ENCODE results near the gene OXER1.

OXER1 gene

GRCh38 chr2:42764096-42764495 is at the start of gene OXER1:
TSS of gene OXER1 (minus strand) at chr2:42764135. CDS start at chr2:42764062, 73 bp downstream.
- no peak within 1 kb of the TSS for H3K4me3 Mint-ChIP-seq
- H3K27me3 Mint-ChIP-seq = no peaks in the 10 kb centered on the region
- H3K27ac Mint-ChIP-seq = peak within 1 kb of the TSS; percentile 75
- ATAC-seq (replicated peaks) (peak in 1 of 2 donors; percentile 26), DNase-seq (no peak)
- no peaks in the 10 kb centered on the region for H3K9me3 Mint-ChIP-seq
- peaks cover 3 to 10% of the 10 kb centered on the region in 2 donors for H3K4me1 Mint-ChIP-seq
- peaks cover 9 to 13% of the 10 kb centered on the region in 2 donors for H3K36me3 Mint-ChIP-seq

GRCh38 chr2:42812899-42813479 is 49.1 kb upstream of the OXER1 start:
- Mint-ChIP-seq H3K27ac (peak overlapping the region; percentile 49), H3K27me3 (peaks cover 4 to 5% of the 10 kb centered on the region in 2 donors), H3K4me1 (peaks cover 17 to 20% of the 10 kb centered on the region in 2 donors), H3K9me3 (peaks cover 4 to 5% of the 10 kb centered on the region in 2 donors), H3K4me3 (no peak overlapping the region), H3K36me3 (peaks cover 5 to 9% of the 10 kb centered on the region in 2 donors)
- ATAC-seq (replicated peaks) (no peak), DNase-seq (no peak)

- H3K27me3 Mint-ChIP-seq = peaks cover 4 to 5% of the 10 kb centered on the region in 2 donors
- H3K36me3 Mint-ChIP-seq = peaks cover 5 to 9% of the 10 kb centered on the region in 2 donors
- no peak for DNase-seq
- peak overlapping the region; percentile 93 to 94 for H3K4me3 Mint-ChIP-seq
- peak; percentile 22 to 25 for ATAC-seq (replicated peaks)
- peak overlapping the region; percentile 98 for H3K27ac Mint-ChIP-seq
- H3K9me3 Mint-ChIP-seq = peaks cover 4 to 5% of the 10 kb centered on the region in 2 donors
- peaks cover 17 to 20% of the 10 kb centered on the region in 2 donors for H3K4me1 Mint-ChIP-seq
Measured at GRCh38 chr2:42810971-42811811, 47.3 kb upstream of the OXER1 start.

GRCh38 chr2:42810121-42810970 is 46.4 kb upstream of the OXER1 start:
- H3K4me3 Mint-ChIP-seq = peak overlapping the region; percentile 93 to 94
- peaks cover 4 to 5% of the 10 kb centered on the region in 2 donors for H3K9me3 Mint-ChIP-seq
- peaks cover 4 to 5% of the 10 kb centered on the region in 2 donors for H3K27me3 Mint-ChIP-seq
- peak; percentile 82 to 84 for ATAC-seq (replicated peaks)
- H3K4me1 Mint-ChIP-seq = peaks cover 17 to 20% of the 10 kb centered on the region in 2 donors
- H3K36me3 Mint-ChIP-seq = peaks cover 5 to 9% of the 10 kb centered on the region in 2 donors
- peak overlapping the region; percentile 98 for H3K27ac Mint-ChIP-seq
- peak; percentile 95 for DNase-seq

GRCh38 chr2:42809819-42810120 is 45.8 kb upstream of the OXER1 start:
- no peak for DNase-seq
- H3K27ac Mint-ChIP-seq = peak overlapping the region; percentile 75
- peak; percentile 46 to 54 for ATAC-seq (replicated peaks)
- peaks cover 17 to 20% of the 10 kb centered on the region in 2 donors for H3K4me1 Mint-ChIP-seq
- H3K36me3 Mint-ChIP-seq = peaks cover 5 to 9% of the 10 kb centered on the region in 2 donors
- H3K27me3 Mint-ChIP-seq = peaks cover 4 to 5% of the 10 kb centered on the region in 2 donors
- H3K9me3 Mint-ChIP-seq = peaks cover 4 to 5% of the 10 kb centered on the region in 2 donors
- H3K4me3 Mint-ChIP-seq = peak overlapping the region; percentile 70 to 93

- Mint-ChIP-seq H3K4me3 (peak overlapping the region; percentile 78), H3K4me1 (peaks cover 17 to 20% of the 10 kb centered on the region in 2 donors), H3K27me3 (peaks cover 4 to 5% of the 10 kb centered on the region in 2 donors), H3K36me3 (peaks cover 5 to 9% of the 10 kb centered on the region in 2 donors), H3K27ac (peak overlapping the region; percentile 88), H3K9me3 (peaks cover 4 to 5% of the 10 kb centered on the region in 2 donors)
- no peak for DNase-seq
- ATAC-seq (replicated peaks) = no peak
Measured at GRCh38 chr2:42809131-42809818, 45.3 kb upstream of the OXER1 start.

DNA sequence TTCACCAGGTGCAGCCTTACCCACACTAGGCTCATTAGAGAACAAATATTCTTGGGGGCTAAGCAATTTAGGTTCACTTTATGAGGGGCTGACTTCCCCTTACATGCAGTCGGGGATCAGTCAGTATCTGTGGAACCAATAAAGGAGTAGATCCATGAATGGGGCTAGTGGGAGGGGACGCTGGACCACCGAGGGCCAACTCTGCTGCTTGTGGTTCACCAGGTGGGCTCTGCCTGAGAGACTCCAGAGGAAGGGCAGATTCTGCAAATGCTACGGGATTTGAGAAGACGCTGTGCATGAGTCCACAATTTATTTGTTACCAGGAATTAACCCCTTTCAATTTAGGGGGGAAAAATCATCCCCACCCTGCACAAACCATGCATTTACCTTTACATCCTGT is 44.4 kb upstream of the OXER1 start:
- H3K4me3 Mint-ChIP-seq = no peak overlapping the region
- ATAC-seq (replicated peaks) (no peak), DNase-seq (no peak)
- H3K9me3 Mint-ChIP-seq = peaks cover 0 to 2% of the 10 kb centered on the region in 2 donors
- H3K27ac Mint-ChIP-seq = peak overlapping the region; percentile 65
- peaks cover 4 to 5% of the 10 kb centered on the region in 2 donors for H3K27me3 Mint-ChIP-seq
- peaks cover 15 to 20% of the 10 kb centered on the region in 2 donors for H3K4me1 Mint-ChIP-seq
- H3K36me3 Mint-ChIP-seq = peaks cover 3 to 6% of the 10 kb centered on the region in 2 donors

- peaks cover 3 to 6% of the 10 kb centered on the region in 2 donors for H3K36me3 Mint-ChIP-seq
- DNase-seq = no peak
- ATAC-seq (replicated peaks) = no peak
- no peak overlapping the region for H3K4me3 Mint-ChIP-seq
- peaks cover 0 to 2% of the 10 kb centered on the region in 2 donors for H3K9me3 Mint-ChIP-seq
- H3K27me3 Mint-ChIP-seq = peaks cover 4 to 5% of the 10 kb centered on the region in 2 donors
- H3K27ac Mint-ChIP-seq = no peak overlapping the region
- H3K4me1 Mint-ChIP-seq = peaks cover 13 to 20% of the 10 kb centered on the region in 2 donors
Measured at GRCh38 chr2:42806786-42807185, 42.9 kb upstream of the OXER1 start.

DNA sequence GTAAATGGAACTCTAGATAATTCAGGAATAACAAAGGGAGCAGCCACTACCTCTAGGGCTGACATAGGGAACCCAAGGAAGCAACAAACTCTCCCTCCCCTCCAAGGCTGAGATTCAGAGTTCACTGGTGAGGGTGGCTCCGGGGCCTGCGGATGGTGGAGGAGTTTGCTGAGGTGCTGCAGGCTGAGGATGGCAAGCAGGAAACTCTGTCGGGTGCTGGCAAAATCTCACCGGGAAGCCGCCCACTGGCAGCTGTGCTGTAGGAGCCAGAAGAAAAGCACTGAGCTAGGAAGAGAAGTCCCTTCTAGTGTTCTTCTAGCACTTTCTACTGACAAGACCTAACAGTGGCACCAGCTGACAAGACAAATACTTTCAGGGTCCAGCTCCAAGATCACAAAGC is 41.0 kb upstream of the OXER1 start:
- ATAC-seq (replicated peaks) (no peak), DNase-seq (no peak)
- H3K4me1 Mint-ChIP-seq = peaks cover 6% of the 10 kb centered on the region in 2 donors
- no peaks in the 10 kb centered on the region for H3K9me3 Mint-ChIP-seq
- H3K27ac Mint-ChIP-seq = no peak overlapping the region
- H3K4me3 Mint-ChIP-seq = no peak overlapping the region
- peaks cover 0 to 7% of the 10 kb centered on the region in 2 donors for H3K36me3 Mint-ChIP-seq
- H3K27me3 Mint-ChIP-seq = no peaks in the 10 kb centered on the region

- peaks cover 6% of the 10 kb centered on the region in 2 donors for H3K4me1 Mint-ChIP-seq
- H3K9me3 Mint-ChIP-seq = no peaks in the 10 kb centered on the region
- no peak overlapping the region for H3K27ac Mint-ChIP-seq
- DNase-seq (no peak), ATAC-seq (replicated peaks) (no peak)
- no peaks in the 10 kb centered on the region for H3K27me3 Mint-ChIP-seq
- H3K4me3 Mint-ChIP-seq = no peak overlapping the region
- H3K36me3 Mint-ChIP-seq = peaks cover 1 to 7% of the 10 kb centered on the region in 2 donors
Measured at GRCh38 chr2:42804338-42804737, 40.4 kb upstream of the OXER1 start.

DNA sequence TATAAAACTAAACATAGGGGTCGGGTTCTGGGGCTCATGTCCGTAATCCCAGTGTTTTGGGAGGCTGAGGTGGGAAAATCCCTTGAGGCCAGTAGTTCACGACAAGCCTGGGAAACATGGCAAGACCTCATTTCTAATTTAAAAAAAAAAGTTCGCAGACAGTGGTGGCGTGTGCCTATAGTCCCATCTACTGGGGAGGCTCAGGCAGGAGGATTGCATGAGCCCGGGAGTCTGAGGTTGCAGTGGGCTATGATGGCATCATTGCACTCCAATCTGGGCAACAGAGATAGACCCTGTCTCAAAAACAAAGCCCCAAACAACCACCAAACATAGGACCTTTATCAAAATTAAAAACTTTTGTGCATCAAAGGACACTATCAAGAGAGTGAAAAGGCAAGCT is 38.2 kb upstream of the OXER1 start:
- Mint-ChIP-seq H3K27ac (no peak overlapping the region), H3K27me3 (no peaks in the 10 kb centered on the region), H3K36me3 (peaks cover 4 to 7% of the 10 kb centered on the region in 2 donors), H3K4me1 (peaks cover 0 to 2% of the 10 kb centered on the region in 2 donors), H3K4me3 (no peak overlapping the region), H3K9me3 (no peaks in the 10 kb centered on the region)
- DNase-seq (no peak), ATAC-seq (replicated peaks) (no peak)

- no peaks in the 10 kb centered on the region for H3K27me3 Mint-ChIP-seq
- H3K36me3 Mint-ChIP-seq = peaks cover 6 to 7% of the 10 kb centered on the region in 2 donors
- DNase-seq = no peak
- no peak overlapping the region for H3K4me3 Mint-ChIP-seq
- ATAC-seq (replicated peaks) = no peak
- H3K4me1 Mint-ChIP-seq = peaks cover 5% of the 10 kb centered on the region in 2 donors
- no peak overlapping the region for H3K27ac Mint-ChIP-seq
- H3K9me3 Mint-ChIP-seq = no peaks in the 10 kb centered on the region
Measured at GRCh38 chr2:42801381-42801780, 37.4 kb upstream of the OXER1 start.

DNA sequence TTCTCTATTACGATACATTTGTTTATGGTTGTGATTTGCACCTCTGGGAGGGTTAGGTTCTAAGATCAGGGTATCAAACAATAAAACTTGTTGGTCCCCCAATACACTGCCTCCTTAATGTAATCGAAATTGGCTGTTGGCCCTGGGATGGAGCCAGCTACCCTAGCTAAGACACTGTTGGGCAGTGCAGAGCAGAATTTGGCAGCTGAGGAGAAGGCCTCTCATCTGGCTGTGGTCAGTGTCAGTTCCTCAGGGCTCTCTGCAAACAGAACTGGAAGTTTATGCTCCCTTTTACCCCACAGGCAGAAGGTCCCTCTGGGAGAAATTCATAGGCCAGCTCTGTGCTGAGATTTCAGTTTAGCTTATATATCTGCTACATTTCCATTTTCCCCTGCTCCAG is 37.0 kb upstream of the OXER1 start:
- no peak overlapping the region for H3K4me3 Mint-ChIP-seq
- no peaks in the 10 kb centered on the region for H3K9me3 Mint-ChIP-seq
- H3K4me1 Mint-ChIP-seq = peaks cover 6 to 8% of the 10 kb centered on the region in 2 donors
- ATAC-seq (replicated peaks) = no peak
- H3K27me3 Mint-ChIP-seq = no peaks in the 10 kb centered on the region
- DNase-seq = no peak
- H3K27ac Mint-ChIP-seq = no peak overlapping the region
- H3K36me3 Mint-ChIP-seq = peaks cover 7% of the 10 kb centered on the region in 2 donors
